A549 (cell line): Measurements from ENCODE around the gene FASTK. TPM values are rescaled to one million over a fixed set of nuclear protein-coding genes. Genes with fewer than 3 reads are reported as not detected.
A peak's percentile ranks its signal among the peaks of the same experiment; 100 is the strongest.

Source experiments
- ATAC-seq, 2 experiments: fragments of 200-7000 bp in 1 of 2; fragments of >200 bp in 1 of 2; cut with Nextera tagmentation in 1 of 2; cut with Tn5 transposase in 1 of 2; 3 replicates each; pipeline versions ENCODE4 v1.8.0 to v1.9.1; 2018 to 2020; ENCODE audit warnings: mild to moderate bottlenecking in 1 of 2, moderate library complexity in 1 of 2
- CTCF ChIA-PET: fragments of 300-600 bp; sonication (Branson Sonifier 250); formaldehyde crosslinking; extraction: SDS; loops from one replicate; lab custom pipeline; 2021; ENCODE audit warnings: antibody characterized with exemption, inconsistent platforms; lab: Yijun Ruan, JAX
- POLR2A ChIA-PET: fragments of 350-600 bp; formaldehyde crosslinking; extraction: SDS; loops from one replicate; lab custom pipeline; 2021; ENCODE audit warnings: antibody characterized with exemption, inconsistent platforms; lab: Yijun Ruan, JAX
- DNase-seq, 2 experiments: peaks; one replicate each; pipeline versions ENCODE4 v3.0.0 to v3.0.0-alpha.2; 2011 to 2016; ENCODE audit warnings: low read depth in 1 of 2, low spot score in 1 of 2
- FAIRE-seq: peaks from 2 replicates; lab custom pipeline; 2011; peaks lifted over from hg19 to GRCh38; lab: Jason Lieb, UNC
- H3K27ac ChIP-seq, 2 experiments: fragments of >200 bp; sonication (Bioruptor Twin); formaldehyde crosslinking; 3 replicates each; pipeline ENCODE4 v1.5.1; 2016 to 2017
- H3K4me1 ChIP-seq: fragments of >200 bp; sonication (Bioruptor Twin); formaldehyde crosslinking; 3 replicates; pipeline ENCODE4 v1.6.1; 2016
- H3K4me2 ChIP-seq: fragments of >200 bp; sonication (Bioruptor Twin); formaldehyde crosslinking; 3 replicates; pipeline ENCODE4 v1.6.1; 2016
- H3K4me3 ChIP-seq: fragments of >200 bp; sonication (Bioruptor Twin); formaldehyde crosslinking; 3 replicates; pipeline ENCODE4 v1.5.1; 2016
- H3K9me3 ChIP-seq: fragments of >200 bp; sonication (Bioruptor Twin); formaldehyde crosslinking; 3 replicates; pipeline ENCODE4 v1.6.1; 2016
- BHLHE40 ChIP-seq: IDR thresholded peaks from 2 replicates; pipeline ENCODE4 v1.6.1; 2012; ENCODE audit warnings: low read depth, low read length, inconsistent platforms
- CBX8 ChIP-seq: fragments of 200-600 bp; sonication (generic); IDR thresholded peaks from 2 replicates; pipeline ENCODE4 v1.6.1; 2016
- CEBPB ChIP-seq, 2 experiments: fragments of >200 bp in 1 of 2; sonication (Bioruptor Twin) in 1 of 2; formaldehyde crosslinking in 1 of 2; IDR thresholded peaks; 2 replicates each; pipeline ENCODE4 v1.6.1; 2012 to 2016
- CHD2 ChIP-seq: fragments of 150-350 bp; IDR thresholded peaks from 2 replicates; pipeline ENCODE4 v1.6.1; 2014; ENCODE audit warnings: low read length; ENCODE audit not compliant: partially characterized antibody
- ESRRA ChIP-seq: fragments of 150-350 bp; IDR thresholded peaks from 2 replicates; pipeline ENCODE4 v1.6.1; 2014; ENCODE audit warnings: mild to moderate bottlenecking, low read length, borderline replicate concordance
- FOSL2 ChIP-seq, 2 experiments: fragments of 450-650 bp in 1 of 2; fragments of >200 bp in 1 of 2; sonication (Bioruptor Twin) in 1 of 2; formaldehyde crosslinking; IDR thresholded peaks; 2 replicates each; pipeline versions ENCODE4 v1.5.0 to v1.6.1; 2016 to 2020; ENCODE audit warnings: mild to moderate bottlenecking in 1 of 2, moderate library complexity in 1 of 2
- HDAC2 ChIP-seq: fragments of 200-600 bp; sonication (generic); IDR thresholded peaks from 2 replicates; pipeline ENCODE4 v1.6.1; 2016
- HOXB13 ChIP-seq: fragments of 250-450 bp; sonication (Bioruptor Pico); IDR thresholded peaks from 2 replicates; pipeline ENCODE4 v1.5.0; 2020; ENCODE audit warnings: low read depth, mild to moderate bottlenecking, moderate library complexity
- MAZ ChIP-seq: fragments of 150-350 bp; IDR thresholded peaks from 2 replicates; pipeline ENCODE4 v1.6.1; 2014; ENCODE audit warnings: antibody characterized with exemption, low read depth, low read length, borderline replicate concordance
- MYC ChIP-seq: IDR thresholded peaks from 2 replicates; pipeline ENCODE4 v1.6.1; 2012; ENCODE audit warnings: mild to moderate bottlenecking, inconsistent platforms, low read length, improper control_type of control experiment, borderline replicate concordance
- NR3C1 ChIP-seq: fragments of >200 bp; sonication (Bioruptor Twin); formaldehyde crosslinking; IDR thresholded peaks from 3 replicates; pipeline ENCODE4 v1.6.1; 2017
- PHF8 ChIP-seq: fragments of 200-600 bp; sonication (generic); IDR thresholded peaks from 2 replicates; pipeline ENCODE4 v1.6.1; 2016; ENCODE audit warnings: low read depth, mild to moderate bottlenecking, antibody characterized with exemption, moderate library complexity, borderline replicate concordance
- POLR2A ChIP-seq: IDR thresholded peaks from 2 replicates; pipeline ENCODE4 v1.6.1; 2012; ENCODE audit warnings: mild to moderate bottlenecking, low read length
- POLR2AphosphoS2 ChIP-seq: conservative IDR thresholded peaks from 2 replicates; pipeline ENCODE4 v1.6.1; 2012; ENCODE audit warnings: low read length, improper control_type of control experiment, inconsistent platforms
- RNF2 ChIP-seq: fragments of 200-600 bp; sonication (generic); IDR thresholded peaks from 2 replicates; pipeline ENCODE4 v1.6.1; 2016; ENCODE audit warnings: low read depth, mild to moderate bottlenecking, antibody characterized with exemption, moderate library complexity, borderline replicate concordance
- SMC3 ChIP-seq: fragments of >200 bp; sonication (Bioruptor Twin); formaldehyde crosslinking; IDR thresholded peaks from 3 replicates; pipeline ENCODE4 v1.6.1; 2018; ENCODE audit warnings: inconsistent platforms
- ZC3H11A ChIP-seq: fragments of 450-650 bp; IDR thresholded peaks from 2 replicates; pipeline ENCODE4 v1.6.1; 2014; ENCODE audit warnings: antibody characterized with exemption, mild to moderate bottlenecking
- ZSCAN20 ChIP-seq: fragments of 250-450 bp; sonication (Bioruptor Pico); IDR thresholded peaks from 2 replicates; pipeline ENCODE4 v1.8.0; 2022; ENCODE audit warnings: mild to moderate bottlenecking, moderate library complexity
- WGBS: methylation state at CpG from one replicate; pipeline ENCODE4 v1.1.6; 2017; ENCODE audit errors: missing lambda C conversion rate; 5-methylcytosine and 5-hydroxymethylcytosine counted together
- polyA plus RNA-seq, 4 experiments: library from polyadenylated mRNA; depleted of rRNA in 3 of 4; stranded (reverse); fragments of >200 nt; fragmentation: RNase III in 1 of 4; extraction: RNeasy Plus Mini Kit Qiagen cat#74134 plus additional on column Dnase treatment in 1 of 4; gene quantifications; 2 replicates in 3 of 4; 3 replicates in 1 of 4; pipeline ENCODE4 v1.2.3, GENCODE V29; 2011 to 2017
- TF ChIP-seq, protein P1 (sequence below): IDR thresholded peaks from 2 replicates; pipeline ENCODE4 v1.6.1; 2012
- TF ChIP-seq, protein P2 (sequence below): fragments of 200-600 bp; sonication (generic); IDR thresholded peaks from 2 replicates; pipeline ENCODE4 v1.6.1; 2016; ENCODE audit warnings: antibody characterized with exemption, mild to moderate bottlenecking, moderate library complexity
- TF ChIP-seq, protein P3 (sequence below): fragments of >200 bp; sonication (Bioruptor Twin); formaldehyde crosslinking; IDR thresholded peaks from 3 replicates; pipeline ENCODE4 v1.6.1; 2016

FASTK gene
- polyA plus RNA-seq, 2 of the 4 experiments (the other 2 are of a cell fraction), result 38.5 to 72.4 TPM

DNA sequence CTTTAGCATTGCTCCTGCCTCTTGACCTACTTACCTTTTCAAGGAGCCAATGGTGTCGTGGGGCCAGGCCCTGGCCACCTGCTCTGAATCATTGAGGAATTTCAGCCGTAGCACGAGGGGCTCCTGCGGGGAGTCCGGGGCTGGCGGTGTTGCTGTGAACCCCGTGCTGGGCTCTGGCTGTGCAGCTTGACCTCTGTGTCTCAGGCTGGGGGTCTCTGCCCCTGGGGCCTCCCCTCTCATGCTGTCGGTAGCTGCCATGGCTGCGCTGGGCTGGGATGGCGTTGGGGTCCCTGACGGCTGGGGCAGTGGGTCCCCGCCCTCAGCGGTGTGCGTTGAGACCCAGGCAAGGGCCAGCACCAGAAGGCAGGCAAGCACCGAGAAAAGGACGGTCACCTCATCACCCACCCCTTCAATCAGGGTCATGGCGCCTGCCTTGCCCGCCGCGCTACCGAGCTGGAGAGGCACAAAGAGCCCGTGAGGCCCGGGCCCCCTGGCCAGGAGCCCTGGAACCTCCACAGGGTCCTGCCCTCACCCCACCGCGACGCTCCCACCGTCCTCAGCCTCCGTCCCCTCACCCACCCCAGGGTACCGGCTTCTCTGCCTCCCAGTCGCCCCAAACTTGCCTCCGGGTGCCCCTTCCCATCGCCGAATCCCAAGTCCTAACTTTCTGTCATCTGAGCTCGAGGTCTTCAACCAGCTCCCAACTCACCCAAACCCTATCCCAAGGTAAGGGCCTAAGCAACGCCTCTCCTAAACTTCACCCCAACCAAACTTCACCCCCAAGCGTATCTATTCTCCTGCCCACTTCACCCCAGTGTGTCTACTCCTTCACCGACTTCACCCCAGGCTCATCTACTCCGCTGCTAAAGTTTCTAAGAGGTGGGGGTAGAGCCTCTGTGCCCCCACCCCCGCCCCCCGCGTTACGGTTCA, 1.8 kb upstream of the FASTK start:
- CTCF ChIA-PET, result interaction anchor here (0.8 to 27.1 kb wide), 4 partner anchors 14 to 42 kb away, joined by 3 to 412 read pairs (median 12); no protein-coding TSS in a partner anchor
- peaks cover 47% of the 10 kb centered on the region for H3K4me1 ChIP-seq
- FAIRE-seq, result no peak

DNA sequence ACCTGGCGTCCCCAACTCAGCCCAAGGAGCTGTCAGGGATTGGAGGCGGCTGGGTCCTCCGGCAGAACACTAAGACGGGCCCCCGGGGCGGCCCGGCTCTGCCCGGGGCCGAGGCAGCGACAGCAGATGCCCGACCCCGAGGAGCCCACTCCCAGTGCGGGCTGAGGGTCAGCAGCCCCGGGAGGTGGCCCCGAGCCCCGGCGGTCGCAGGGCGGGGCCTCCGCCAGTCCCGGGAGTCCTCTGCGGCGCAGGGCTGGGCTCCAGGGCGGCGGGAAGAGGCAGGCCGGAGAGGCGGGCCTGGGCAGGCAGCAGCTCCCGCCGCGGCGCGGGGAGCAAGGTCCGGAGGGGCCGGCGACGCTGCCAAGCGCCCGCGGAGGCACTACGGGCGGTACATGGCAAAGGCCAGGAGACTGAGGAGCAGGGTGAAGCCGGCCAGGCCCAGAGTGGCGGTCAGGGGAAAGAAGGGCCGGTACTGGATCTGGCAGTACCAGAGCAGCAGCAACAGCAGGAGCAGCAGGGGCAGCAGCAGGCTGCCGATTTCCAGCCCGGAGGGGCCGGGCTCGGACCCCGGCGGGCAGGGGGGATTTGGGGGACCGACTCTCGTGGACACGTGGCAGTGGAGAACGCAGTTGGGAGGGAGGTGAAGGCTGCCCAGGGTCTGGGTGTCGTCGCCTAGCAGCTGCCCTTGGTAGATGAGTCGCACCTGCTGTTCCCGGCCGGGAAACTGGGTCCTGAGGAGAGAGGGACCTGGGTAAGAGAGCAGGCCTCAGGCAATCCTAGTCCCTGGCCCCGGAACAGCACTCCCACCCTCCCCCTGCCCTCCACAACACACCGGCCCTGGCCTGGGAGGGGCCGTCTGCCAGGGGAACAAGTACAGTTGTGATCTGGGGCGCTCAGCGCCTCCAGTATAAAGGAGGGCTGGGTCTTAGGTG, 827 bp upstream of the FASTK start:
- Histone ChIP-seq H3K4me2 (peak overlapping the region; percentile 95), H3K4me1 (peaks cover 53% of the 10 kb centered on the region), H3K27ac (peak overlapping the region; percentile 98)
- POLR2A ChIA-PET, result interaction anchor here (0.6 to 1.4 kb wide), 7 partner anchors 14 to 42 kb away, joined by 3 to 14 read pairs (median 4); partner anchors contain the start of gene CDK5
- FAIRE-seq (no peak), DNase-seq (peak in 1 of 2 experiments; percentile 46), ATAC-seq (peak; percentile 7 to 13; a peak in 5 of 6 replicates)
- CTCF ChIA-PET, result interaction anchor here (1.1 to 27.1 kb wide), 4 partner anchors 13 to 46 kb away, joined by 3 to 412 read pairs (median 14); no protein-coding TSS in a partner anchor
- 19% methylated on average over 22 of the region's 64 CpGs for WGBS
- TF ChIP-seq, protein P1, sequence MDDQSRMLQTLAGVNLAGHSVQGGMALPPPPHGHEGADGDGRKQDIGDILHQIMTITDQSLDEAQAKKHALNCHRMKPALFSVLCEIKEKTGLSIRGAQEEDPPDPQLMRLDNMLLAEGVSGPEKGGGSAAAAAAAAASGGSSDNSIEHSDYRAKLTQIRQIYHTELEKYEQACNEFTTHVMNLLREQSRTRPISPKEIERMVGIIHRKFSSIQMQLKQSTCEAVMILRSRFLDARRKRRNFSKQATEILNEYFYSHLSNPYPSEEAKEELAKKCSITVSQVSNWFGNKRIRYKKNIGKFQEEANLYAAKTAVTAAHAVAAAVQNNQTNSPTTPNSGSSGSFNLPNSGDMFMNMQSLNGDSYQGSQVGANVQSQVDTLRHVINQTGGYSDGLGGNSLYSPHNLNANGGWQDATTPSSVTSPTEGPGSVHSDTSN, result 0 out of 2 replicates have a peak, but pooled peaks have one; percentile 1
- TF ChIP-seq ZC3H11A (no peak), RNF2 (peak; percentile 93)
- TF ChIP-seq, all 56 proteins: peak for 2
- Histone ChIP-seq H3K9me3 (no peaks in the 10 kb centered on the region), H3K4me3 (peak overlapping the region; percentile 93)

More for the DNA sequence above, 1.8 kb upstream of the FASTK start:
- TF ChIP-seq HDAC2, result no peak
- no peak for TF ChIP-seq MYC
- TF ChIP-seq BHLHE40, result no peak
- TF ChIP-seq FOSL2 (IDR thresholded peaks at IDR 0.05), result no peak
- no peak for TF ChIP-seq FOSL2 (CRISPR knock-in tag; IDR thresholded peaks at IDR 0.05)
- TF ChIP-seq CHD2, result no peak
- no peak for TF ChIP-seq NR3C1
- no peak for TF ChIP-seq ESRRA
- TF ChIP-seq, protein P1, result no peak
- TF ChIP-seq ZSCAN20 (CRISPR knock-in tag), result no peak
- TF ChIP-seq CBX8, result no peak
- TF ChIP-seq, protein P2, sequence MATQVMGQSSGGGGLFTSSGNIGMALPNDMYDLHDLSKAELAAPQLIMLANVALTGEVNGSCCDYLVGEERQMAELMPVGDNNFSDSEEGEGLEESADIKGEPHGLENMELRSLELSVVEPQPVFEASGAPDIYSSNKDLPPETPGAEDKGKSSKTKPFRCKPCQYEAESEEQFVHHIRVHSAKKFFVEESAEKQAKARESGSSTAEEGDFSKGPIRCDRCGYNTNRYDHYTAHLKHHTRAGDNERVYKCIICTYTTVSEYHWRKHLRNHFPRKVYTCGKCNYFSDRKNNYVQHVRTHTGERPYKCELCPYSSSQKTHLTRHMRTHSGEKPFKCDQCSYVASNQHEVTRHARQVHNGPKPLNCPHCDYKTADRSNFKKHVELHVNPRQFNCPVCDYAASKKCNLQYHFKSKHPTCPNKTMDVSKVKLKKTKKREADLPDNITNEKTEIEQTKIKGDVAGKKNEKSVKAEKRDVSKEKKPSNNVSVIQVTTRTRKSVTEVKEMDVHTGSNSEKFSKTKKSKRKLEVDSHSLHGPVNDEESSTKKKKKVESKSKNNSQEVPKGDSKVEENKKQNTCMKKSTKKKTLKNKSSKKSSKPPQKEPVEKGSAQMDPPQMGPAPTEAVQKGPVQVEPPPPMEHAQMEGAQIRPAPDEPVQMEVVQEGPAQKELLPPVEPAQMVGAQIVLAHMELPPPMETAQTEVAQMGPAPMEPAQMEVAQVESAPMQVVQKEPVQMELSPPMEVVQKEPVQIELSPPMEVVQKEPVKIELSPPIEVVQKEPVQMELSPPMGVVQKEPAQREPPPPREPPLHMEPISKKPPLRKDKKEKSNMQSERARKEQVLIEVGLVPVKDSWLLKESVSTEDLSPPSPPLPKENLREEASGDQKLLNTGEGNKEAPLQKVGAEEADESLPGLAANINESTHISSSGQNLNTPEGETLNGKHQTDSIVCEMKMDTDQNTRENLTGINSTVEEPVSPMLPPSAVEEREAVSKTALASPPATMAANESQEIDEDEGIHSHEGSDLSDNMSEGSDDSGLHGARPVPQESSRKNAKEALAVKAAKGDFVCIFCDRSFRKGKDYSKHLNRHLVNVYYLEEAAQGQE, result no peak
- TF ChIP-seq POLR2AphosphoS2, result no peak
- no peak for TF ChIP-seq CEBPB (IDR thresholded peaks at IDR 0.05)
- no peak for TF ChIP-seq SMC3
- TF ChIP-seq, protein P3, sequence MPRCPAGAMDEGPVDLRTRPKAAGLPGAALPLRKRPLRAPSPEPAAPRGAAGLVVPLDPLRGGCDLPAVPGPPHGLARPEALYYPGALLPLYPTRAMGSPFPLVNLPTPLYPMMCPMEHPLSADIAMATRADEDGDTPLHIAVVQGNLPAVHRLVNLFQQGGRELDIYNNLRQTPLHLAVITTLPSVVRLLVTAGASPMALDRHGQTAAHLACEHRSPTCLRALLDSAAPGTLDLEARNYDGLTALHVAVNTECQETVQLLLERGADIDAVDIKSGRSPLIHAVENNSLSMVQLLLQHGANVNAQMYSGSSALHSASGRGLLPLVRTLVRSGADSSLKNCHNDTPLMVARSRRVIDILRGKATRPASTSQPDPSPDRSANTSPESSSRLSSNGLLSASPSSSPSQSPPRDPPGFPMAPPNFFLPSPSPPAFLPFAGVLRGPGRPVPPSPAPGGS, result no peak
- TF ChIP-seq HOXB13 (CRISPR knock-in tag), result no peak
- no peak for TF ChIP-seq PHF8
- TF ChIP-seq MAZ, result no peak
- TF ChIP-seq ZC3H11A, result no peak
- TF ChIP-seq POLR2A, result no peak
- H3K9me3 ChIP-seq, result no peaks in the 10 kb centered on the region
- no peak for ATAC-seq
- H3K27ac ChIP-seq, result peak overlapping the region; percentile 98
- 67% methylated on average over 29 of the region's 42 CpGs for whole genome bisulfite sequencing
- peak overlapping the region; percentile 93 for H3K4me3 ChIP-seq
- POLR2A ChIA-PET, result interaction anchor here (0.9 kb wide), 1 partner anchor 20 kb away, joined by 4 read pairs; no protein-coding TSS in a partner anchor
- H3K4me2 ChIP-seq, result peak overlapping the region; percentile 95
- DNase-seq, result no peak
